Pancreas (tissue), 10 donors: ENCODE measurements around the gene CCDC30. TPM values are rescaled to one million over a fixed set of nuclear protein-coding genes. Genes with fewer than 3 reads are reported as not detected.

Experiments used
- ATAC-seq, 4 donors: fragments of 200-7000 bp; cut with Tn5 transposase; one replicate each; pipeline versions ENCODE4 v1.8.0 to v1.9.1; 2020; ENCODE audit warnings: mild to moderate bottlenecking in 4 of 4, moderate library complexity in 4 of 4
- DNase-seq, 6 donors: peaks; one replicate each; pipeline ENCODE4 v3.0.0-alpha.2; 2020
- FAIRE-seq: peaks from 2 replicates; lab custom pipeline; 2012; peaks lifted over from hg19 to GRCh38; lab: Jason Lieb, UNC
- H3K27ac ChIP-seq, 4 donors: fragments of 200-600 bp; sonication (generic); 1 replicate in 3 of 4; 2 replicates in 1 of 4; pipeline versions ENCODE4 v1.5.0 to v1.8.0; 2020
- H3K27me3 ChIP-seq, 4 donors: fragments of 200-600 bp; one replicate each; pipeline ENCODE4 v1.8.0; 2021
- H3K36me3 ChIP-seq, 3 donors: fragments of 200-600 bp; sonication (generic) in 1 of 3; one replicate each; pipeline versions ENCODE4 v1.5.0 to v1.8.0; 2020 to 2021
- H3K4me1 ChIP-seq, 3 donors: fragments of 200-600 bp; one replicate each; pipeline ENCODE4 v1.8.0; 2021
- H3K4me3 ChIP-seq, 4 donors: fragments of 200-600 bp; sonication (generic) in 2 of 4; one replicate each; pipeline versions ENCODE4 v1.5.0 to v1.8.0; 2020 to 2021
- H3K9me3 ChIP-seq, 4 donors: fragments of 200-600 bp; one replicate each; pipeline ENCODE4 v1.8.0; 2021
- CTCF ChIP-seq, 4 donors: fragments of 200-600 bp; sonication (generic) in 3 of 4; IDR thresholded peaks; one replicate each; pipeline versions ENCODE4 v1.5.0 to v1.8.0; 2021; ENCODE audit warnings: antibody characterized with exemption in 4 of 4
- WGBS, 2 donors: extraction: QIAGEN DNeasy Blood & Tissue Kit; methylation state at CpG; one replicate each; pipeline ENCODE4 v1.1.7; 2013; 5-methylcytosine and 5-hydroxymethylcytosine counted together
- intact Hi-C, 3 donors: fragments of 100-400 bp; cut with DNase I; formaldehyde crosslinking; loops; one replicate each; pipeline versions ENCODE4 v1.11.1 to v1.14.2; 2022
- polyA plus RNA-seq, 2 donors: library from polyadenylated mRNA; stranded (reverse); fragments of 200-250 nt; gene quantifications; one replicate each; pipeline ENCODE4 v1.2.3, GENCODE V29; 2013
- total RNA-seq, 6 donors: library from RNA; stranded (reverse); fragmentation: NEBNext Ultra II Directional in 4 of 6; extraction: Animal tissue kit (Norgen Biotek cat#: 25700) in 4 of 6; gene quantifications; one replicate each; pipeline versions ENCODE4 v1.2.1 to v1.2.4, GENCODE V29; 2021 to 2023
- donor health status: healthy with polysubstance abuse.
- donor health status: DM: no; HTN: no; CAD: no; lungs with moderate emphysema.
- donor health status: DM: no; HTN: no; CAD: no.
- donor health status: control.
- donor health status: control.
- donor health status: Bipolar disorder and iron deficiency.
- donor health status: DM: yes; HTN: yes; CAD: no.
- donor health status: DM: no; HTN: no; CAD: no.
- donor health status: DM: no; HTN: no; CAD: no.
- donor health status: DM: yes; HTN: yes; CAD: no.

Gene CCDC30
- total and polyA plus RNA-seq, 8 donors: 2.0 to 5.6 (median 3.0) TPM

DNA sequence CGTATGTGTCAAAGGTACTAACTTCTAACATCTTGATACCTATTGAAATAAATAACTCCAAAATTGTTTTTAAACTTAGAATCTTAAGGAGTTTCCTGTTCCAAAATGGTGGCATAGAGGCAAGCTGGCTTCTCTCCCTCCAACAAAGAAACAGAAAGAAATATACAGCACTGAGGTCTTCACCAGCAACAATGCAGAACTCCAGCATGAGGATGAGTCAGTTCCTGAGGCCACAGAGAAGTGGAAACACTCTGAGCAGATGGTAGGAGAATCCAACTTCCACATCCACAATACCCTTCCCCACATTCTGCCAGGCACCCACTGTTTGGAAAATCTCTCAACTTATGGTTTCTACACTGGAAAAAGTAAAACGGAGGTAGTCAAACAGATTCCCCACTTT is 183.0 kb downstream of the CCDC30 start:
- no peaks in the 10 kb centered on the region for H3K9me3 ChIP-seq
- FAIRE-seq (no peak), DNase-seq (no peak), ATAC-seq (no peak)
- no peaks in the 10 kb centered on the region for H3K27me3 ChIP-seq
- H3K4me1 ChIP-seq: no peaks in the 10 kb centered on the region
- no peak for TF ChIP-seq CTCF (IDR thresholded peaks at IDR 0.05)
- no peak overlapping the region for H3K4me3 ChIP-seq
- no peaks in the 10 kb centered on the region for H3K36me3 ChIP-seq
- WGBS, 2 donors: 65 to 83% methylated on average over 2 of the region's 2 CpGs
- no peak overlapping the region for H3K27ac ChIP-seq
- intact Hi-C loops: no loop called here

- DNase-seq: no peak
- Histone ChIP-seq H3K9me3 (no peaks in the 10 kb centered on the region), H3K4me3 (peak overlapping the region in 2 of 4 donors; percentile 72 to 95), H3K36me3 (peaks cover 0 to 4% (median 0%) of the 10 kb centered on the region in 3 donors), H3K27ac (peak overlapping the region in 1 of 4 donors; percentile 84), H3K4me1 (peaks cover 0 to 9% (median 0%) of the 10 kb centered on the region in 3 donors), H3K27me3 (no peaks in the 10 kb centered on the region)
- 81 to 85% methylated on average over 5 of the region's 5 CpGs for WGBS, 2 donors
- ATAC-seq: no peak
- intact Hi-C loops: no loop called here
- FAIRE-seq: no peak
- TF ChIP-seq CTCF (IDR thresholded peaks at IDR 0.05): no peak
These were observed 194.1 kb downstream of the CCDC30 start for GRCh38 chr1:42657201-42657600.

DNA sequence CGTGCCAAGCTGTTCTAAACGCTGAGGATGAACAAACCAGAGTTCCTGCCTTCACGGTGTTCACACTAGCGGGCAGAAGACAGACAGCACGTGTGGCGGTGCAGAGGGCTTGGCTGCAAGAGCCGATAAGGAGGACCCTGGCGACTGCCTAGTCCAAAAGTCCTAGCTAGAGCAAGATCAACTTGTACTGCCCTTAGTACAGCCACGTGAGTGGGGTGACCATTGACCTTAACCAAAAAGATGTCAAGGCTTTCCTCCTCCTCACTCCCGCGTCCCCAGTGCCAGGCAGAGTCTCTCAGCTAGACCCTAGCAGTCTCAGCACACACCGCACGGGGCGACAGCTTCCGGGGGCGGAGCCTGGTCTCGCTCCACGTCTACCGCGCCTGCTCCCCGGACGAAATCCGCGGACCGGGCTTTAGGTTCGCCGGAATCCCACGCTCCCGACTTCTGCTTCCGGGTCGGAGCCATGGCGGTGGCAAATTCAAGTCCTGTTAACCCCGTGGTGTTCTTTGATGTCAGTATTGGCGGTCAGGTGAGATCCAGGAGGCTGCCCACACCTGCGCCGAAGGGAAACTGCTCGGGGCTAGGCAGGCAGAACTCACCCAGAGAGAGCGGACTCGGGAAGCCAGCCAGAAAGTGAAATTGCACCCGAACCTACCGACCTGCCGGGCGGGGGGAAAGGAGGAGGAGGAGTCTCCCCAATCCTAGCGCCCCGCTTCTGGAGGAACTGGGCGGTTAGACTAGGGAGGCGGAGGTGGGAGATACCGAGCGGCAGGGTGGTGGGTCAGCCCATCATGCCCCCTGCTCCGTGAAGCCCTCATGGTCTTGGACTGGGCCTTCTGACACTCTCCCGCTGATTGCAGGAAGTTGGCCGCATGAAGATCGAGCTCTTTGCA is 195.1 kb downstream of the CCDC30 start, which contains the start of gene PPIH:
PPIH (plus strand) TSS at position 443 of the 896 bp plus-strand sequence; CDS start at position 467, 24 bp downstream.
- intact Hi-C loops: no loop called here
- no peak for FAIRE-seq
- H3K4me3 ChIP-seq: peak within 1 kb of the TSS; percentile 64 to 95 (median 76)
- WGBS, 2 donors: 0% methylated on average over 52 to 53 of the region's 53 CpGs
- DNase-seq: peak; percentile 91 to 98 (median 95)
- peak; percentile 100 for ATAC-seq
- H3K4me1 ChIP-seq: peaks cover 0 to 9% (median 0%) of the 10 kb centered on the region in 3 donors
- peak within 1 kb of the TSS; percentile 72 to 84 (median 78) for H3K27ac ChIP-seq
- H3K36me3 ChIP-seq: peaks cover 0 to 4% (median 0%) of the 10 kb centered on the region in 3 donors
- no peaks in the 10 kb centered on the region for H3K27me3 ChIP-seq
- TF ChIP-seq CTCF (IDR thresholded peaks at IDR 0.05): peak in 3 of 4 donors; percentile 12 to 29 (median 18)
- H3K9me3 ChIP-seq: no peaks in the 10 kb centered on the region

DNA sequence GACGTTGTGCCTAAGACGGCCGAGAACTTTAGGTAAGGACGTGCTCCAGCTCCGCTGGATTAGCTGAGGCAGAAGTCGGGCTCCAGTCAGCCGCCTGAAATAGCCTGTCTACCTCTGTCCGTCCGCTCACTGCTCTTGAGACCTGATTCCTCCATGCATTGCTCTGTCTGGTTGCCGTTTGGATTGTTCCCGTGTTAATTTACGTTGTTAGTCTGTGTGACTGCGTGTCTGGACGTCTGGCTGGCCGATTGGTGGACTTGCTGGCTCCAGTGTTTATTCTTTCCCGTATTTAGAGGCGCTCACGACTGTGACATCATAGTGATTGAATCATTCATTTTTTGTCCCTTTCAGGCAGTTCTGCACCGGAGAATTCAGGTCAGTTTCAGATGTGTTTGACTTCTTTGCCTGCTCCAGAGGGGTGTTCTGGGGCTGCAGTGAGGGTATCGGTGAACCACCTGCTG is 195.8 kb downstream of the CCDC30 start:
- Histone ChIP-seq H3K4me3 (peak overlapping the region; percentile 64 to 95 (median 76)), H3K9me3 (no peaks in the 10 kb centered on the region), H3K36me3 (peaks cover 0 to 4% (median 0%) of the 10 kb centered on the region in 3 donors), H3K27ac (peak overlapping the region in 2 of 4 donors; percentile 72 to 83), H3K27me3 (no peaks in the 10 kb centered on the region), H3K4me1 (peaks cover 0 to 9% (median 0%) of the 10 kb centered on the region in 3 donors)
- WGBS, 2 donors: 3% methylated on average over 20 of the region's 20 CpGs
- TF ChIP-seq CTCF (IDR thresholded peaks at IDR 0.05): no peak
- DNase-seq (no peak), FAIRE-seq (no peak), ATAC-seq (peak in 1 of 4 donors; percentile 5)
- intact Hi-C loops: no loop called here
